Ovary (tissue), 3 donors: Measurements from ENCODE around the gene FNBP1L.

ENCODE experiments used
- POLR2A ChIP-seq: fragments of 450-650 bp; IDR thresholded peaks from one replicate; pipeline ENCODE4 v1.6.1; 2017; ENCODE audit warnings: antibody characterized with exemption, mild to moderate bottlenecking, moderate library complexity
- TF ChIP-seq, protein P1 (sequence below), 3 donors: fragments of 450-650 bp in 2 of 3; fragments of 200-600 bp in 1 of 3; IDR thresholded peaks; one replicate each; pipeline versions ENCODE4 v1.5.1 to v1.8.0; 2016 to 2022; ENCODE audit warnings: antibody characterized with exemption in 3 of 3, mild to moderate bottlenecking in 1 of 3
- donor health status: DM: no; HTN: no; CAD: no.

DNA sequence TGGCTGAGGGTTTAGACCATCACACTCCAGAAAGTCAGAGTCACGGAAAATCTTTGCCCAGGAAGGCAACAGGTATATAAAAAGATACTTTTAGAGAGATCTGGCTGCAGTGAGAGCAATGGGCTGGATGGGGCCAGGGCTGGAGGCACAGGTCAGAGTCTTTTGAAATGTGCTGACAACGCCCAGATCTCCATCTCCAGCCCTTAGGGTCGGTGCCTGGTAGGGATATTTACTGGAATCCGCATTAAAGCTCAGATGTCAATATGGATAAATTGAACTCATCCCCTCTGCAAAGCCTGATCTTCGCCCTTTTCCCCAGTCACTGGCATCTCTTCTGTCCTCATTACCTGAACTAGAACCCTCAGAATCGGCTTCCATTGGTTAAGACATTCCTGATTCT, 151.6 kb downstream of the FNBP1L start:
- TF ChIP-seq, protein P1, sequence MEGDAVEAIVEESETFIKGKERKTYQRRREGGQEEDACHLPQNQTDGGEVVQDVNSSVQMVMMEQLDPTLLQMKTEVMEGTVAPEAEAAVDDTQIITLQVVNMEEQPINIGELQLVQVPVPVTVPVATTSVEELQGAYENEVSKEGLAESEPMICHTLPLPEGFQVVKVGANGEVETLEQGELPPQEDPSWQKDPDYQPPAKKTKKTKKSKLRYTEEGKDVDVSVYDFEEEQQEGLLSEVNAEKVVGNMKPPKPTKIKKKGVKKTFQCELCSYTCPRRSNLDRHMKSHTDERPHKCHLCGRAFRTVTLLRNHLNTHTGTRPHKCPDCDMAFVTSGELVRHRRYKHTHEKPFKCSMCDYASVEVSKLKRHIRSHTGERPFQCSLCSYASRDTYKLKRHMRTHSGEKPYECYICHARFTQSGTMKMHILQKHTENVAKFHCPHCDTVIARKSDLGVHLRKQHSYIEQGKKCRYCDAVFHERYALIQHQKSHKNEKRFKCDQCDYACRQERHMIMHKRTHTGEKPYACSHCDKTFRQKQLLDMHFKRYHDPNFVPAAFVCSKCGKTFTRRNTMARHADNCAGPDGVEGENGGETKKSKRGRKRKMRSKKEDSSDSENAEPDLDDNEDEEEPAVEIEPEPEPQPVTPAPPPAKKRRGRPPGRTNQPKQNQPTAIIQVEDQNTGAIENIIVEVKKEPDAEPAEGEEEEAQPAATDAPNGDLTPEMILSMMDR (IDR thresholded peaks at IDR 0.05): no peak
- TF ChIP-seq POLR2A: no peak
